ENCODE data around the gene ULK4. TPM values are rescaled to one million over a fixed set of nuclear protein-coding genes. Genes with fewer than 3 reads are reported as not detected.

The ULK4 gene
- total and polyA plus RNA-seq, 9 of the 15 experiments (the other 6 are each of a cell fraction or from before 2014, with no cell fraction given): 3.0 to 5.9 (median 3.5) TPM

GRCh38 chr3:41329881-41330280 lies 632.0 kb downstream of the ULK4 start (continued):
- no peak for TF ChIP-seq E2F8 (IDR thresholded peaks at IDR 0.05; ENCODE audit: low read depth, partially characterized antibody)

- ChIA-PET POLR2A (interaction anchor here (0.7 kb wide), 1 partner anchor 589 kb away, joined by 3 read pairs; no protein-coding TSS in a partner anchor), CTCF (ENCODE audit: low intra/inter-chr PET ratio) (no interaction called here)
- H3K4me3 ChIP-seq: no peak overlapping the region
- H3K4me2 ChIP-seq (ENCODE audit: insufficient read depth, low read length): no peak overlapping the region
- no peak overlapping the region for H2AFZ ChIP-seq (ENCODE audit: low read depth, low read length)
- H3K9ac ChIP-seq (ENCODE audit: insufficient read depth in 1 of 2, low read depth in 2 of 2, low read length in 2 of 2): no peak overlapping the region
- H3K27me3 ChIP-seq (ENCODE audit: control insufficient read depth in 2 of 2, insufficient read depth in 2 of 2, low read length in 2 of 2): peaks cover 0 to 2% of the 10 kb centered on the region in 2 experiments; a peak in 4 of 5 replicates
- intact Hi-C loops (cut with micrococcal nuclease) (loop anchor here (10.0 kb wide), 1 partner anchor 744 kb away; no protein-coding TSS in a partner anchor), in situ Hi-C loops (cut with MboI) (no loop called here)
- H3K36me3 ChIP-seq (ENCODE audit: control insufficient read depth, insufficient read depth, low read length): no peaks in the 10 kb centered on the region
- H3K9me3 ChIP-seq (replicated peaks; ENCODE audit: control insufficient read depth, insufficient read depth, low read depth, low read length): no peaks in the 10 kb centered on the region
- FAIRE-seq (peak; percentile 49), ATAC-seq (no peak), DNase-seq (ENCODE audit: extremely low read depth in 1 of 4, low spot score in 3 of 4) (no peak)
- H3K4me1 ChIP-seq (replicated peaks in 1 of 2; ENCODE audit: control insufficient read depth in 2 of 2, insufficient read depth in 2 of 2, low read length in 2 of 2): no peaks in the 10 kb centered on the region
- H3K27ac ChIP-seq (ENCODE audit: extremely low read depth, low read depth, low read length): no peak overlapping the region
- no peaks in the 10 kb centered on the region for H3K79me2 ChIP-seq (ENCODE audit: control insufficient read depth, insufficient read depth, low read length)
- no TSS peak for BruUV-seq (replicated peaks)
- no peaks in the 10 kb centered on the region for H3K9me1 ChIP-seq (ENCODE audit: control insufficient read depth, insufficient read depth, low read length)
- 0% methylated on average over 2 of the region's 2 CpGs for WGBS (ENCODE audit: insufficient coverage, low coverage, missing lambda C conversion rate)
- H4K20me1 ChIP-seq (replicated peaks; ENCODE audit: control insufficient read depth, insufficient read depth, low read length): no peaks in the 10 kb centered on the region
- TF ChIP-seq RHOXF2B (CRISPR knock-in tag; conservative IDR thresholded peaks at IDR 0.05) (no peak), ATF1 (CRISPR knock-in tag; IDR thresholded peaks at IDR 0.05) (no peak), ATF1 (tag; IDR thresholded peaks at IDR 0.05) (no peak), CAMTA2 (CRISPR knock-in tag; conservative IDR thresholded peaks at IDR 0.05) (no peak), LEF1 (IDR thresholded peaks at IDR 0.05) (no peak)
- TF ChIP-seq, protein P1, sequence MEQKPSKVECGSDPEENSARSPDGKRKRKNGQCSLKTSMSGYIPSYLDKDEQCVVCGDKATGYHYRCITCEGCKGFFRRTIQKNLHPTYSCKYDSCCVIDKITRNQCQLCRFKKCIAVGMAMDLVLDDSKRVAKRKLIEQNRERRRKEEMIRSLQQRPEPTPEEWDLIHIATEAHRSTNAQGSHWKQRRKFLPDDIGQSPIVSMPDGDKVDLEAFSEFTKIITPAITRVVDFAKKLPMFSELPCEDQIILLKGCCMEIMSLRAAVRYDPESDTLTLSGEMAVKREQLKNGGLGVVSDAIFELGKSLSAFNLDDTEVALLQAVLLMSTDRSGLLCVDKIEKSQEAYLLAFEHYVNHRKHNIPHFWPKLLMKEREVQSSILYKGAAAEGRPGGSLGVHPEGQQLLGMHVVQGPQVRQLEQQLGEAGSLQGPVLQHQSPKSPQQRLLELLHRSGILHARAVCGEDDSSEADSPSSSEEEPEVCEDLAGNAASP (IDR thresholded peaks at IDR 0.05): no peak
- TF ChIP-seq, protein P2, sequence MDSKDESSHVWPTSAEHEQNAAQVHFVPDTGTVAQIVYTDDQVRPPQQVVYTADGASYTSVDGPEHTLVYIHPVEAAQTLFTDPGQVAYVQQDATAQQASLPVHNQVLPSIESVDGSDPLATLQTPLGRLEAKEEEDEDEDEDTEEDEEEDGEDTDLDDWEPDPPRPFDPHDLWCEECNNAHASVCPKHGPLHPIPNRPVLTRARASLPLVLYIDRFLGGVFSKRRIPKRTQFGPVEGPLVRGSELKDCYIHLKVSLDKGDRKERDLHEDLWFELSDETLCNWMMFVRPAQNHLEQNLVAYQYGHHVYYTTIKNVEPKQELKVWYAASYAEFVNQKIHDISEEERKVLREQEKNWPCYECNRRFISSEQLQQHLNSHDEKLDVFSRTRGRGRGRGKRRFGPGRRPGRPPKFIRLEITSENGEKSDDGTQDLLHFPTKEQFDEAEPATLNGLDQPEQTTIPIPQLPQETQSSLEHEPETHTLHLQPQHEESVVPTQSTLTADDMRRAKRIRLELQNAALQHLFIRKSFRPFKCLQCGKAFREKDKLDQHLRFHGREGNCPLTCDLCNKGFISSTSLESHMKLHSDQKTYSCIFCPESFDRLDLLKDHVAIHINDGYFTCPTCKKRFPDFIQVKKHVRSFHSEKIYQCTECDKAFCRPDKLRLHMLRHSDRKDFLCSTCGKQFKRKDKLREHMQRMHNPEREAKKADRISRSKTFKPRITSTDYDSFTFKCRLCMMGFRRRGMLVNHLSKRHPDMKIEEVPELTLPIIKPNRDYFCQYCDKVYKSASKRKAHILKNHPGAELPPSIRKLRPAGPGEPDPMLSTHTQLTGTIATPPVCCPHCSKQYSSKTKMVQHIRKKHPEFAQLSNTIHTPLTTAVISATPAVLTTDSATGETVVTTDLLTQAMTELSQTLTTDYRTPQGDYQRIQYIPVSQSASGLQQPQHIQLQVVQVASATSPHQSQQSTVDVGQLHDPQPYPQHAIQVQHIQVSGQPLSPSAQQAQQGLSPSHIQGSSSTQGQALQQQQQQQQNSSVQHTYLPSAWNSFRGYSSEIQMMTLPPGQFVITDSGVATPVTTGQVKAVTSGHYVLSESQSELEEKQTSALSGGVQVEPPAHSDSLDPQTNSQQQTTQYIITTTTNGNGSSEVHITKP (IDR thresholded peaks at IDR 0.05; ENCODE audit: partially characterized antibody): no peak
Observed at GRCh38 chr3:41328926-41329325, 633.0 kb downstream of the ULK4 start.

Data from K562 (cell line).